Keratinocyte (primary cell): Measurements from ENCODE around the gene ARID5A.

Experiments used
- CTCF ChIP-seq, 3 experiments: IDR thresholded peaks in 1 of 3; conservative IDR thresholded peaks in 1 of 3; optimal IDR thresholded peaks in 1 of 3; 2 replicates in 2 of 3; 3 replicates in 1 of 3; pipeline versions ENCODE3 to v1.5.1; 2011; ENCODE audit warnings: low read length in 3 of 3, mild to moderate bottlenecking in 3 of 3, moderate library complexity in 2 of 3, control low read depth in 1 of 3, inconsistent platforms in 1 of 3; ENCODE audit not compliant: insufficient read depth in 2 of 3; ENCODE audit errors: extremely low read depth in 1 of 3
- EZH2 ChIP-seq: IDR thresholded peaks from one replicate; pipeline ENCODE4 v1.6.1; 2012; ENCODE audit warnings: inconsistent platforms, mild to moderate bottlenecking, low read length, moderate library complexity

GRCh38 chr2:96580771-96581170 is 44.2 kb downstream of the ARID5A start:
- TF ChIP-seq CTCF (optimal IDR thresholded peaks at IDR 0.05 in 1 of 3, IDR thresholded peaks at IDR 0.05 in 1 of 3, conservative IDR thresholded peaks at IDR 0.05 in 1 of 3; ENCODE audit: extremely low read depth in 1 of 3, insufficient read depth in 2 of 3, low read length in 3 of 3) (peak in 1 of 3 experiments; percentile 58), EZH2 (no peak)
